ENCODE data around the gene GADL1. TPM values are rescaled to one million over a fixed set of nuclear protein-coding genes. Genes with fewer than 3 reads are reported as not detected.
A peak's percentile ranks its signal among the peaks of the same experiment; 100 is the strongest.

GADL1 gene
- total and polyA plus RNA-seq, 2 experiments from 2014 or later, result 0.13 TPM; not detected in 1

GRCh38 chr3:30682434-30683155, 211.9 kb downstream of the GADL1 start:
- Histone ChIP-seq H3K4me1 (ENCODE audit: insufficient read depth) (peaks cover 6% of the 10 kb centered on the region), H3K36me3 (replicated peaks; ENCODE audit: insufficient read depth, low read depth) (no peaks in the 10 kb centered on the region), H3K27ac (no peak overlapping the region), H3K9me2 (replicated peaks; ENCODE audit: insufficient read depth) (no peaks in the 10 kb centered on the region), H4K20me1 (ENCODE audit: insufficient read depth, poor library complexity, severe bottlenecking) (no peaks in the 10 kb centered on the region), H3K9me3 (ENCODE audit: low read depth) (no peaks in the 10 kb centered on the region), H3K4me2 (no peak overlapping the region), H3K27me3 (no peaks in the 10 kb centered on the region), H2AFZ (no peak overlapping the region), H3K4me3 (no peak overlapping the region), H3K79me2 (peaks cover 14% of the 10 kb centered on the region)
- TF ChIP-seq CTCF (IDR thresholded peaks at IDR 0.05; ENCODE audit: poor library complexity) (no peak), EZH2 (IDR thresholded peaks at IDR 0.05; ENCODE audit: borderline replicate concordance) (no peak), EZH2phosphoT487 (IDR thresholded peaks at IDR 0.05; ENCODE audit: low read depth, severe bottlenecking, unreplicated experiment) (no peak)
- WGBS (ENCODE audit: low lambda C conversion rate, missing lambda C conversion rate), result 97% methylated on average over 1 of the region's 1 CpG
- no peak for DNase-seq (ENCODE audit: low spot score)

- DNase-seq (ENCODE audit: low spot score), result no peak
- peak overlapping the region; percentile 67 for H3K27ac ChIP-seq
- H3K9me2 ChIP-seq (replicated peaks; ENCODE audit: insufficient read depth), result no peaks in the 10 kb centered on the region
- WGBS (ENCODE audit: low lambda C conversion rate, missing lambda C conversion rate), result 71% methylated on average over 6 of the region's 6 CpGs
- H3K79me2 ChIP-seq, result peaks cover 17% of the 10 kb centered on the region
- H3K4me2 ChIP-seq, result peak overlapping the region; percentile 41
- H3K9me3 ChIP-seq (ENCODE audit: low read depth), result no peaks in the 10 kb centered on the region
- TF ChIP-seq CTCF (IDR thresholded peaks at IDR 0.05; ENCODE audit: poor library complexity) (no peak), EZH2 (IDR thresholded peaks at IDR 0.05; ENCODE audit: borderline replicate concordance) (no peak), EZH2phosphoT487 (IDR thresholded peaks at IDR 0.05; ENCODE audit: low read depth, severe bottlenecking, unreplicated experiment) (no peak)
- H3K36me3 ChIP-seq (replicated peaks; ENCODE audit: insufficient read depth, low read depth), result no peaks in the 10 kb centered on the region
- H3K4me3 ChIP-seq, result no peak overlapping the region
- H2AFZ ChIP-seq, result no peak overlapping the region
- H4K20me1 ChIP-seq (ENCODE audit: insufficient read depth, poor library complexity, severe bottlenecking), result no peaks in the 10 kb centered on the region
- H3K4me1 ChIP-seq (ENCODE audit: insufficient read depth), result peaks cover 6% of the 10 kb centered on the region
- H3K27me3 ChIP-seq, result no peaks in the 10 kb centered on the region
Observed at GRCh38 chr3:30681649-30682211, 212.7 kb downstream of the GADL1 start.

GRCh38 chr3:30680789-30681648, 213.4 kb downstream of the GADL1 start:
- H3K4me1 ChIP-seq (ENCODE audit: insufficient read depth), result peaks cover 6% of the 10 kb centered on the region
- peak; percentile 14 for DNase-seq (ENCODE audit: low spot score)
- H2AFZ ChIP-seq, result no peak overlapping the region
- H3K9me2 ChIP-seq (replicated peaks; ENCODE audit: insufficient read depth), result no peaks in the 10 kb centered on the region
- peak overlapping the region; percentile 41 for H3K4me2 ChIP-seq
- peaks cover 20% of the 10 kb centered on the region for H3K79me2 ChIP-seq
- no peaks in the 10 kb centered on the region for H3K27me3 ChIP-seq
- no peak overlapping the region for H3K4me3 ChIP-seq
- H3K27ac ChIP-seq, result peak overlapping the region; percentile 67
- H4K20me1 ChIP-seq (ENCODE audit: insufficient read depth, poor library complexity, severe bottlenecking), result no peaks in the 10 kb centered on the region
- H3K36me3 ChIP-seq (replicated peaks; ENCODE audit: insufficient read depth, low read depth), result no peaks in the 10 kb centered on the region
- no peak for TF ChIP-seq CTCF (IDR thresholded peaks at IDR 0.05; ENCODE audit: poor library complexity)
- no peak for TF ChIP-seq EZH2 (IDR thresholded peaks at IDR 0.05; ENCODE audit: borderline replicate concordance)
- no peak for TF ChIP-seq EZH2phosphoT487 (IDR thresholded peaks at IDR 0.05; ENCODE audit: low read depth, severe bottlenecking, unreplicated experiment)
- 64% methylated on average over 18 of the region's 18 CpGs for WGBS (ENCODE audit: low lambda C conversion rate, missing lambda C conversion rate)
- no peaks in the 10 kb centered on the region for H3K9me3 ChIP-seq (ENCODE audit: low read depth)

Measured in hepatocyte (in vitro differentiated cells).